ENCODE data around the gene PDIK1L.

The PDIK1L gene

GRCh38 chr1:26109229-26110164 lies 2.1 kb upstream of the PDIK1L start:
- H3K36me3 ChIP-seq (ENCODE audit: control insufficient read depth, insufficient read depth, low read length): no peaks in the 10 kb centered on the region
- no peak overlapping the region for H3K4me3 ChIP-seq (replicated peaks; ENCODE audit: low read depth, low read length)
- no peaks in the 10 kb centered on the region for H3K27me3 ChIP-seq (replicated peaks; ENCODE audit: control insufficient read depth, insufficient read depth, low read length)
- no peak for TF ChIP-seq CTCF (IDR thresholded peaks at IDR 0.05; ENCODE audit: insufficient read depth, low read length, poor library complexity, severe bottlenecking)
- no peak for DNase-seq (ENCODE audit: extremely low read depth, insufficient read length)

- DNase-seq (ENCODE audit: extremely low read depth, insufficient read length): peak; percentile 86
- no peak for TF ChIP-seq CTCF (IDR thresholded peaks at IDR 0.05; ENCODE audit: insufficient read depth, low read length, poor library complexity, severe bottlenecking)
- Histone ChIP-seq H3K4me3 (replicated peaks; ENCODE audit: low read depth, low read length) (peak overlapping the region; percentile 81), H3K27me3 (replicated peaks; ENCODE audit: control insufficient read depth, insufficient read depth, low read length) (no peaks in the 10 kb centered on the region), H3K36me3 (ENCODE audit: control insufficient read depth, insufficient read depth, low read length) (no peaks in the 10 kb centered on the region)
Observed at GRCh38 chr1:26110731-26111529, 694 bp upstream of the PDIK1L start.

- TF ChIP-seq CTCF (IDR thresholded peaks at IDR 0.05; ENCODE audit: insufficient read depth, low read length, poor library complexity, severe bottlenecking): no peak
- Histone ChIP-seq H3K27me3 (replicated peaks; ENCODE audit: control insufficient read depth, insufficient read depth, low read length) (no peaks in the 10 kb centered on the region), H3K4me3 (replicated peaks; ENCODE audit: low read depth, low read length) (peak overlapping the region; percentile 100), H3K36me3 (ENCODE audit: control insufficient read depth, insufficient read depth, low read length) (no peaks in the 10 kb centered on the region)
- no peak for DNase-seq (ENCODE audit: extremely low read depth, insufficient read length)
Observed at GRCh38 chr1:26112407-26112775, 767 bp downstream of the PDIK1L start.

GRCh38 chr1:26114165-26114927 lies 2.7 kb downstream of the PDIK1L start:
- Histone ChIP-seq H3K36me3 (ENCODE audit: control insufficient read depth, insufficient read depth, low read length) (peaks cover 2% of the 10 kb centered on the region; the same call in 1 of the 2 replicates), H3K4me3 (replicated peaks; ENCODE audit: low read depth, low read length) (no peak overlapping the region)

More at GRCh38 chr1:26114165-26114927, 2.7 kb downstream of the PDIK1L start:
- TF ChIP-seq CTCF (IDR thresholded peaks at IDR 0.05; ENCODE audit: insufficient read depth, low read length, poor library complexity, severe bottlenecking): no peak
- no peaks in the 10 kb centered on the region for H3K27me3 ChIP-seq (replicated peaks; ENCODE audit: control insufficient read depth, insufficient read depth, low read length)
- no peak for DNase-seq (ENCODE audit: extremely low read depth, insufficient read length)

All from GM06990 (cell line).